ENCODE measurements around the gene PAPPA2.

- TF ChIP-seq POLR2A (IDR thresholded peaks at IDR 0.05): no peak
- no peak for TF ChIP-seq CTCF (IDR thresholded peaks at IDR 0.05)
Observed at GRCh38 chr1:176778056-176778455, 315.1 kb downstream of the PAPPA2 start.
